K562 (cell line): ENCODE measurements around the gene ZDHHC8. TPM values are rescaled to one million over a fixed set of nuclear protein-coding genes. Genes with fewer than 3 reads are reported as not detected.

Source experiments
- ARID4B ChIP-seq: sonication (generic); formaldehyde crosslinking; IDR thresholded peaks from 2 replicates; pipeline ENCODE4 v1.8.0; 2022; ENCODE audit warnings: mild to moderate bottlenecking, missing genetic modification reagents
- CBFB ChIP-seq: sonication (generic); formaldehyde crosslinking; IDR thresholded peaks from 2 replicates; pipeline ENCODE4 v1.4.0; 2020; ENCODE audit warnings: mild to moderate bottlenecking, missing genetic modification reagents
- FOSL1 ChIP-seq: fragments of 200-800 bp; sonication (Bioruptor generic); conservative IDR thresholded peaks from 2 replicates; pipeline ENCODE4 v1.6.1; 2016; ENCODE audit warnings: missing genetic modification characterization, missing compliant biosample characterization
- FOXP1 ChIP-seq: sonication (generic); formaldehyde crosslinking; IDR thresholded peaks from 2 replicates; pipeline ENCODE4 v1.8.0; 2022; ENCODE audit warnings: mild to moderate bottlenecking, missing genetic modification reagents
- NFIC ChIP-seq: fragments of 450-650 bp; IDR thresholded peaks from 2 replicates; pipeline ENCODE4 v1.6.1; 2017; ENCODE audit warnings: mild to moderate bottlenecking, inconsistent platforms
- NFRKB ChIP-seq: fragments of 450-650 bp; IDR thresholded peaks from 2 replicates; pipeline ENCODE4 v1.6.1; 2016; ENCODE audit warnings: low read depth
- NR4A1 ChIP-seq, 2 experiments: fragments of 250-450 bp in 1 of 2; fragments of 450-650 bp in 1 of 2; sonication (Bioruptor Pico) in 1 of 2; IDR thresholded peaks; 2 replicates each; pipeline versions ENCODE4 v1.4.0 to v1.6.1; 2016 to 2020; ENCODE audit warnings: mild to moderate bottlenecking in 2 of 2, missing compliant biosample characterization in 1 of 2, missing genetic modification characterization in 1 of 2, moderate library complexity in 1 of 2
- PCBP1 ChIP-seq: fragments of 200-400 bp; formaldehyde crosslinking; IDR thresholded peaks from 2 replicates; pipeline ENCODE4 v1.6.1; 2018; ENCODE audit warnings: mild to moderate bottlenecking, low read depth, low read length; ENCODE audit not compliant: poor library complexity, severe bottlenecking
- PHTF2 ChIP-seq: fragments of 250-450 bp; sonication (Bioruptor Pico); IDR thresholded peaks from 2 replicates; pipeline ENCODE4 v1.5.0; 2021; ENCODE audit warnings: mild to moderate bottlenecking
- RAD51 ChIP-seq: fragments of 450-650 bp; IDR thresholded peaks from 2 replicates; pipeline ENCODE4 v1.7.1; 2016; ENCODE audit warnings: low read depth, mild to moderate bottlenecking, borderline replicate concordance
- SMAD3 ChIP-seq: fragments of 450-650 bp; formaldehyde crosslinking; conservative IDR thresholded peaks from 2 replicates; pipeline ENCODE4 v1.4.0; 2020; ENCODE audit warnings: mild to moderate bottlenecking
- TCF15 ChIP-seq: fragments of 250-450 bp; sonication (Bioruptor Pico); IDR thresholded peaks from 2 replicates; pipeline ENCODE4 v1.8.0; 2022; ENCODE audit warnings: moderate library complexity, mild to moderate bottlenecking, inconsistent platforms
- TEAD4 ChIP-seq, 2 experiments: sonication (generic) in 1 of 2; formaldehyde crosslinking in 1 of 2; IDR thresholded peaks; 2 replicates each; pipeline versions ENCODE4 v1.6.1 to v1.8.0; 2012 to 2022; ENCODE audit warnings: borderline replicate concordance in 1 of 2, inconsistent platforms in 1 of 2, low read length in 1 of 2, mild to moderate bottlenecking in 1 of 2, missing genetic modification reagents in 1 of 2
- ZC3H4 ChIP-seq: sonication (generic); formaldehyde crosslinking; IDR thresholded peaks from 2 replicates; pipeline ENCODE4 v1.9.0; 2021; ENCODE audit warnings: missing genetic modification reagents, borderline replicate concordance
- ZNF12 ChIP-seq: sonication (generic); formaldehyde crosslinking; IDR thresholded peaks from 2 replicates; pipeline ENCODE4 v1.4.0; 2020; ENCODE audit warnings: mild to moderate bottlenecking, missing genetic modification reagents
- ZNF511 ChIP-seq: sonication (generic); formaldehyde crosslinking; IDR thresholded peaks from 2 replicates; pipeline ENCODE4 v1.8.0; 2022; ENCODE audit warnings: mild to moderate bottlenecking, missing genetic modification reagents
- polyA plus RNA-seq, 8 experiments: library from polyadenylated mRNA; depleted of rRNA in 4 of 8; stranded (reverse) in 5 of 8; unstranded in 3 of 8; fragments of >200 nt; fragmentation: Nextera tagmentation in 2 of 8; fragmentation: Illumina TruSeq in 1 of 8; extraction: Ambion mirVana in 2 of 8; extraction: Trizol in 1 of 8; gene quantifications; 2 replicates each; pipeline versions ENCODE4 v1.2.1 to v1.2.3, GENCODE V29; 2011 to 2014; ENCODE audit warnings: inconsistent platforms in 1 of 8, missing spikeins in 1 of 8
- total RNA-seq, 7 experiments: library from RNA; depleted of rRNA in 6 of 7; stranded (reverse); fragments of >200 nt in 6 of 7; fragmentation: Illumina TruSeq in 2 of 7; extraction: Trizol in 2 of 7; gene quantifications; 2 replicates each; pipeline versions ENCODE4 v1.2.1 to v1.2.3, GENCODE V29; 2011 to 2021; ENCODE audit warnings: low replicate concordance in 1 of 7
- TF ChIP-seq, protein P1 (sequence below): sonication (generic); formaldehyde crosslinking; IDR thresholded peaks from 2 replicates; pipeline ENCODE4 v1.8.1; 2023; ENCODE audit warnings: mild to moderate bottlenecking, missing genetic modification reagents
- TF ChIP-seq, protein P2 (sequence below): fragments of 250-450 bp; sonication (Bioruptor Pico); IDR thresholded peaks from 2 replicates; pipeline ENCODE4 v1.9.0; 2021; ENCODE audit warnings: mild to moderate bottlenecking

The ZDHHC8 gene
- total and polyA plus RNA-seq, 9 of the 15 experiments (the other 6 are each of a cell fraction or from before 2014, with no cell fraction given): 0.04 to 109 (median 16.4) TPM

DNA sequence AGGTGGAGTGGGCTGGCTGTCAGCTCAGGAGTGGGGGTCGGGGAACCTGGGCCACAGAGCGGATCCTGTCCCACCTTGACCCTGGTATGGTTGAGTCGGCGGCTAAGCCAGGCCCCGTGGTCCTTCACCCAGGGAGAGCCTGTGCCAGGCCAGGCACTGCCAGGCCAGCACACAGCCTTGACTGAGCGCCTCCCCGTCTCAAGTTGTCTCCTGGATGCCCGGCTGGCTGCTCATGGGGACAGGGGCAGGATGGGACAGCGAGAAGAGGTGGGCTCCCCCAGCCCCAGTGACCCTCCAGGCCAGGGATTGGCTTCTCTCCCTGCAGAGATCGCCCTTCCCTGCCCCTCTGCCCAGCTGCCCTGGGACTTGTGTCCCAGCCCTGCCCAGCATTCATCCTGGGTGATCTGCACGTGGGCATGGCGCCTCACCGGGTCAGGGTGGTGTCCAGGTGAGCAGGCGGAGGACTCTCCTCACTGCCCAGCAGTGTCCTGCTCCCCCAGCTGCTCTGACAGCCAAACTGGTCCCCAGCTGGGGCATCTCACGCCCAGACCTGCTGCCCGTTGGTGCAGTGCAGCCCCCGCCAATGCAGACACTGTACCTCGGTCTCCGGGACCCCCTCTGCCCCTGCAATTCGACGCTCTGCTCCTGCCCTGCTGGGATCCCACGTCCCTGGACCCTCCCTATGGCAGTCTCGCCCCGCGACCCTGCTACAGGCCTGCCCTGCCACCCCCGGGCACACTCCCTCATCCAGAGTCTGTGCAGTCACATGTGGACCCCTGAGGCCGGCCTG, 48.0 kb downstream of the ZDHHC8 start (continued):
- TF ChIP-seq ZNF511 (0 out of 2 replicates have a peak, but pooled peaks have one; percentile 44), SMAD3 (CRISPR knock-in tag) (no peak), RAD51 (no peak), NR4A1 (CRISPR knock-in tag; IDR thresholded peaks at IDR 0.05) (no peak), NR4A1 (tag; IDR thresholded peaks at IDR 0.05) (no peak), ZNF12 (CRISPR knock-in tag) (peak; percentile 6; the same call in 1 of the 2 replicates), FOSL1 (tag) (no peak), TCF15 (no peak), NFIC (no peak), ARID4B (CRISPR knock-in tag) (peak; percentile 68), PCBP1 (peak; percentile 24), ZC3H4 (CRISPR knock-in tag) (0 out of 2 replicates have a peak, but pooled peaks have one; percentile 7), FOXP1 (CRISPR knock-in tag) (peak; percentile 69; the same call in 1 of the 2 replicates), CBFB (CRISPR knock-in tag) (0 out of 2 replicates have a peak, but pooled peaks have one; percentile 61), NFRKB (no peak), PHTF2 (CRISPR knock-in tag) (no peak), TEAD4 (IDR thresholded peaks at IDR 0.05; ENCODE audit: low read length) (no peak), TEAD4 (CRISPR knock-in tag; IDR thresholded peaks at IDR 0.05; ENCODE audit: borderline replicate concordance) (peak; percentile 63; the same call in 1 of the 2 replicates)
- TF ChIP-seq, protein P1, sequence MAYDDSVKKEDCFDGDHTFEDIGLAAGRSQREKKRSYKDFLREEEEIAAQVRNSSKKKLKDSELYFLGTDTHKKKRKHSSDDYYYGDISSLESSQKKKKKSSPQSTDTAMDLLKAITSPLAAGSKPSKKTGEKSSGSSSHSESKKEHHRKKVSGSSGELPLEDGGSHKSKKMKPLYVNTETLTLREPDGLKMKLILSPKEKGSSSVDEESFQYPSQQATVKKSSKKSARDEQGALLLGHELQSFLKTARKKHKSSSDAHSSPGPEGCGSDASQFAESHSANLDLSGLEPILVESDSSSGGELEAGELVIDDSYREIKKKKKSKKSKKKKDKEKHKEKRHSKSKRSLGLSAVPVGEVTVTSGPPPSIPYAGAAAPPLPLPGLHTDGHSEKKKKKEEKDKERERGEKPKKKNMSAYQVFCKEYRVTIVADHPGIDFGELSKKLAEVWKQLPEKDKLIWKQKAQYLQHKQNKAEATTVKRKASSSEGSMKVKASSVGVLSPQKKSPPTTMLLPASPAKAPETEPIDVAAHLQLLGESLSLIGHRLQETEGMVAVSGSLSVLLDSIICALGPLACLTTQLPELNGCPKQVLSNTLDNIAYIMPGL (CRISPR knock-in tag): no peak
- TF ChIP-seq, protein P2, sequence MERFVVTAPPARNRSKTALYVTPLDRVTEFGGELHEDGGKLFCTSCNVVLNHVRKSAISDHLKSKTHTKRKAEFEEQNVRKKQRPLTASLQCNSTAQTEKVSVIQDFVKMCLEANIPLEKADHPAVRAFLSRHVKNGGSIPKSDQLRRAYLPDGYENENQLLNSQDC (CRISPR knock-in tag): no peak
